OCI-LY7 (cell line): ENCODE measurements around the gene MINDY3.

Experiments
- CTCF ChIP-seq: fragments of 200-600 bp; sonication (generic); conservative IDR thresholded peaks from 2 replicates; pipeline ENCODE4 v1.5.1; 2014; ENCODE audit warnings: mild to moderate bottlenecking, antibody characterized with exemption, low read length, moderate library complexity, mixed read lengths
- EZH2phosphoT487 ChIP-seq: fragments of 200-600 bp; sonication (generic); IDR thresholded peaks from 2 replicates; pipeline ENCODE4 v1.6.1; 2018; ENCODE audit warnings: low read depth, borderline replicate concordance, mild to moderate bottlenecking, mixed run types, antibody characterized with exemption, low read length, moderate library complexity, mixed read lengths

GRCh38 chr10:15730341-15730740 lies 130.0 kb downstream of the MINDY3 start:
- TF ChIP-seq CTCF (no peak), EZH2phosphoT487 (no peak)
